ENCODE measurements around the gene HIVEP1.

DNA sequence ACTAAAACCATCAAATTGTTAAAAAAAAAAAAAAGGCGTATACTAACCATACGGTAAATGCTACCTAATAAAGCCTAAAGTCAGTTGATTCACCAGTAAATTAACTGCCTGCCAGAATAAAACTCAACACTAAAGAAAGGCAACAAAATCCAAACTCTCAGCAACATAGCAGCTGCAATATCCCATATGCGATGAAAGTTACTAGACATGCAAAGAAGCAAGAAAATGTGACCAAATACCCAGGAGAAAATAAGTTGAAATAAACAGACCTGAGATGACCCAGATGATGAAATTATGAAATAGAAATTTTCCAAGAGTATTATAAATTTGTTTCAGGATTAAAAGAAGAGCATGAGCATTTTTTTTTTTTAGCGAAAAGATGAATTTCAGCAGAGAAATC lies 174.4 kb downstream of the HIVEP1 start:
- TF ChIP-seq, protein P1, sequence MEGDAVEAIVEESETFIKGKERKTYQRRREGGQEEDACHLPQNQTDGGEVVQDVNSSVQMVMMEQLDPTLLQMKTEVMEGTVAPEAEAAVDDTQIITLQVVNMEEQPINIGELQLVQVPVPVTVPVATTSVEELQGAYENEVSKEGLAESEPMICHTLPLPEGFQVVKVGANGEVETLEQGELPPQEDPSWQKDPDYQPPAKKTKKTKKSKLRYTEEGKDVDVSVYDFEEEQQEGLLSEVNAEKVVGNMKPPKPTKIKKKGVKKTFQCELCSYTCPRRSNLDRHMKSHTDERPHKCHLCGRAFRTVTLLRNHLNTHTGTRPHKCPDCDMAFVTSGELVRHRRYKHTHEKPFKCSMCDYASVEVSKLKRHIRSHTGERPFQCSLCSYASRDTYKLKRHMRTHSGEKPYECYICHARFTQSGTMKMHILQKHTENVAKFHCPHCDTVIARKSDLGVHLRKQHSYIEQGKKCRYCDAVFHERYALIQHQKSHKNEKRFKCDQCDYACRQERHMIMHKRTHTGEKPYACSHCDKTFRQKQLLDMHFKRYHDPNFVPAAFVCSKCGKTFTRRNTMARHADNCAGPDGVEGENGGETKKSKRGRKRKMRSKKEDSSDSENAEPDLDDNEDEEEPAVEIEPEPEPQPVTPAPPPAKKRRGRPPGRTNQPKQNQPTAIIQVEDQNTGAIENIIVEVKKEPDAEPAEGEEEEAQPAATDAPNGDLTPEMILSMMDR (tag by site-specific recombination; IDR thresholded peaks at IDR 0.05) = no peak
- TF ChIP-seq ZNF292 (tag by site-specific recombination; IDR thresholded peaks at IDR 0.05; ENCODE audit: borderline replicate concordance, low read depth) (no peak), ZNF24 (tag by site-specific recombination; IDR thresholded peaks at IDR 0.05) (no peak), RBAK (tag by site-specific recombination; IDR thresholded peaks at IDR 0.05) (no peak), YY1 (tag by site-specific recombination; IDR thresholded peaks at IDR 0.05) (no peak), ZNF416 (tag by site-specific recombination; IDR thresholded peaks at IDR 0.05) (no peak)
- TF ChIP-seq, protein P2, sequence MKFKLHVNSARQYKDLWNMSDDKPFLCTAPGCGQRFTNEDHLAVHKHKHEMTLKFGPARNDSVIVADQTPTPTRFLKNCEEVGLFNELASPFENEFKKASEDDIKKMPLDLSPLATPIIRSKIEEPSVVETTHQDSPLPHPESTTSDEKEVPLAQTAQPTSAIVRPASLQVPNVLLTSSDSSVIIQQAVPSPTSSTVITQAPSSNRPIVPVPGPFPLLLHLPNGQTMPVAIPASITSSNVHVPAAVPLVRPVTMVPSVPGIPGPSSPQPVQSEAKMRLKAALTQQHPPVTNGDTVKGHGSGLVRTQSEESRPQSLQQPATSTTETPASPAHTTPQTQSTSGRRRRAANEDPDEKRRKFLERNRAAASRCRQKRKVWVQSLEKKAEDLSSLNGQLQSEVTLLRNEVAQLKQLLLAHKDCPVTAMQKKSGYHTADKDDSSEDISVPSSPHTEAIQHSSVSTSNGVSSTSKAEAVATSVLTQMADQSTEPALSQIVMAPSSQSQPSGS (tag by site-specific recombination; IDR thresholded peaks at IDR 0.05; ENCODE audit: low read depth) = no peak
- TF ChIP-seq, protein P3, sequence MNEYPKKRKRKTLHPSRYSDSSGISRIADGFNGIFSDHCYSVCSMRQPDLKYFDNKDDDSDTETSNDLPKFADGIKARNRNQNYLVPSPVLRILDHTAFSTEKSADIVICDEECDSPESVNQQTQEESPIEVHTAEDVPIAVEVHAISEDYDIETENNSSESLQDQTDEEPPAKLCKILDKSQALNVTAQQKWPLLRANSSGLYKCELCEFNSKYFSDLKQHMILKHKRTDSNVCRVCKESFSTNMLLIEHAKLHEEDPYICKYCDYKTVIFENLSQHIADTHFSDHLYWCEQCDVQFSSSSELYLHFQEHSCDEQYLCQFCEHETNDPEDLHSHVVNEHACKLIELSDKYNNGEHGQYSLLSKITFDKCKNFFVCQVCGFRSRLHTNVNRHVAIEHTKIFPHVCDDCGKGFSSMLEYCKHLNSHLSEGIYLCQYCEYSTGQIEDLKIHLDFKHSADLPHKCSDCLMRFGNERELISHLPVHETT (tag by site-specific recombination; IDR thresholded peaks at IDR 0.05) = no peak
- TF ChIP-seq, protein P4, sequence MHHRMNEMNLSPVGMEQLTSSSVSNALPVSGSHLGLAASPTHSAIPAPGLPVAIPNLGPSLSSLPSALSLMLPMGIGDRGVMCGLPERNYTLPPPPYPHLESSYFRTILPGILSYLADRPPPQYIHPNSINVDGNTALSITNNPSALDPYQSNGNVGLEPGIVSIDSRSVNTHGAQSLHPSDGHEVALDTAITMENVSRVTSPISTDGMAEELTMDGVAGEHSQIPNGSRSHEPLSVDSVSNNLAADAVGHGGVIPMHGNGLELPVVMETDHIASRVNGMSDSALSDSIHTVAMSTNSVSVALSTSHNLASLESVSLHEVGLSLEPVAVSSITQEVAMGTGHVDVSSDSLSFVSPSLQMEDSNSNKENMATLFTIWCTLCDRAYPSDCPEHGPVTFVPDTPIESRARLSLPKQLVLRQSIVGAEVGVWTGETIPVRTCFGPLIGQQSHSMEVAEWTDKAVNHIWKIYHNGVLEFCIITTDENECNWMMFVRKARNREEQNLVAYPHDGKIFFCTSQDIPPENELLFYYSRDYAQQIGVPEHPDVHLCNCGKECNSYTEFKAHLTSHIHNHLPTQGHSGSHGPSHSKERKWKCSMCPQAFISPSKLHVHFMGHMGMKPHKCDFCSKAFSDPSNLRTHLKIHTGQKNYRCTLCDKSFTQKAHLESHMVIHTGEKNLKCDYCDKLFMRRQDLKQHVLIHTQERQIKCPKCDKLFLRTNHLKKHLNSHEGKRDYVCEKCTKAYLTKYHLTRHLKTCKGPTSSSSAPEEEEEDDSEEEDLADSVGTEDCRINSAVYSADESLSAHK (tag by site-specific recombination; IDR thresholded peaks at IDR 0.05) = no peak

Data from HEK293 (cell line).